GM13976 (cell line): ENCODE results near the gene SASH1.

Source experiments
- DNase-seq: peaks from one replicate; pipeline ENCODE4 v3.0.0; 2012; ENCODE audit warnings: low spot score
- in situ Hi-C: fragments of 300-500 bp; cut with MboI; formaldehyde crosslinking; loops from one replicate; pipeline ENCODE4 v1.12.0; 2022; ENCODE audit warnings: low sequenced_read_pairs, mixed read lengths, inconsistent platforms; ENCODE audit not compliant: unreplicated experiment
- TF ChIP-seq, protein P1 (sequence below): IDR thresholded peaks from 2 replicates; pipeline ENCODE4 v1.5.1; 2012; ENCODE audit warnings: borderline replicate concordance, mild to moderate bottlenecking; ENCODE audit not compliant: insufficient read depth; ENCODE audit errors: extremely low read depth, missing control alignments, control extremely low read depth

The SASH1 gene

DNA sequence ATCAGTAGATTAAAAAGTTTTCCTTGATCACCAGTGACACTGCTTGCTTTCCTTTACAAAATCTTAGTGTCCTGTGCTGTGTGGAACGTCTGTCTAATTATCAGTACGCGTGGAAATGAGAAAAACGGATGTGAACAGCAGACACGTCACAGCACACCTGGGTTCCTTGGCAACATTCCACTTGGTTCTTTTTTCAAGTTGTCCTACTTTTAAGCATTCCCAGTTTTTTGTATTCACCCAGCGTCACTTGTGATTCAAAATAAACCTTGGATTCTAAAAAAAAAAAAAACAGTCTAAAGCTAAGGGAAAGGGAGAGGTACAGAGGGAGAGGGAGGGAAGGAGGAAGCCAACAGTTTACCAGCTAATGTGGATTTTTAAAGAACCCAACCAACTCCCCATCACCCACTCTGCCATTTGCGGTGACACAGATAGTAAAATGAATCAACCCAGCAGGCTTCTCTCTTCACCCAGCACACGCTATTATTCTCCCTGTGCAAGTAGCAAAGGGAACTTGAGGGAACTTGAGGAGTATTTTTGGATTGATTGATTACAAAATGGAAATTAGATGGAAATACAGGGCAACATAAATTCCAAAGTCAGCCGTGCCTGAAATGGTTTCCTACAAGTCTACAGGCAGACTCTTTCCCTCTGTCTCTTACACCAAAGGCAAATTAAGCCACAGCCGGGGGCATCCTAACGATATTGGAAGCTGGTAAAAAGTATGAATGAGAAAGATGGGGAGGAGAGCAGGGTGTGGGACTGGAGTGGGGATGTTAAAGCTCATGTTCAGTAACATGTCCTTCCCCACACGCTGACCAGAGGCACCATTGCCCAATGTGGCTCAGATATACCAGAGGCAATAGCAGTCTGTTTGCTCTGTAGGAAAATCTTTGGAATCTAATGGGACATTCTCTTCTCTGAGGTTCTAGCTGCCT, 129.8 kb downstream of the SASH1 start:
- TF ChIP-seq, protein P1, sequence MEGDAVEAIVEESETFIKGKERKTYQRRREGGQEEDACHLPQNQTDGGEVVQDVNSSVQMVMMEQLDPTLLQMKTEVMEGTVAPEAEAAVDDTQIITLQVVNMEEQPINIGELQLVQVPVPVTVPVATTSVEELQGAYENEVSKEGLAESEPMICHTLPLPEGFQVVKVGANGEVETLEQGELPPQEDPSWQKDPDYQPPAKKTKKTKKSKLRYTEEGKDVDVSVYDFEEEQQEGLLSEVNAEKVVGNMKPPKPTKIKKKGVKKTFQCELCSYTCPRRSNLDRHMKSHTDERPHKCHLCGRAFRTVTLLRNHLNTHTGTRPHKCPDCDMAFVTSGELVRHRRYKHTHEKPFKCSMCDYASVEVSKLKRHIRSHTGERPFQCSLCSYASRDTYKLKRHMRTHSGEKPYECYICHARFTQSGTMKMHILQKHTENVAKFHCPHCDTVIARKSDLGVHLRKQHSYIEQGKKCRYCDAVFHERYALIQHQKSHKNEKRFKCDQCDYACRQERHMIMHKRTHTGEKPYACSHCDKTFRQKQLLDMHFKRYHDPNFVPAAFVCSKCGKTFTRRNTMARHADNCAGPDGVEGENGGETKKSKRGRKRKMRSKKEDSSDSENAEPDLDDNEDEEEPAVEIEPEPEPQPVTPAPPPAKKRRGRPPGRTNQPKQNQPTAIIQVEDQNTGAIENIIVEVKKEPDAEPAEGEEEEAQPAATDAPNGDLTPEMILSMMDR = no peak
- in situ Hi-C loops = loop anchor here (25.0 kb wide), 2 partner anchors 285 to 960 kb away; partner anchors contain the start of gene SAMD5
- no peak for DNase-seq

DNA sequence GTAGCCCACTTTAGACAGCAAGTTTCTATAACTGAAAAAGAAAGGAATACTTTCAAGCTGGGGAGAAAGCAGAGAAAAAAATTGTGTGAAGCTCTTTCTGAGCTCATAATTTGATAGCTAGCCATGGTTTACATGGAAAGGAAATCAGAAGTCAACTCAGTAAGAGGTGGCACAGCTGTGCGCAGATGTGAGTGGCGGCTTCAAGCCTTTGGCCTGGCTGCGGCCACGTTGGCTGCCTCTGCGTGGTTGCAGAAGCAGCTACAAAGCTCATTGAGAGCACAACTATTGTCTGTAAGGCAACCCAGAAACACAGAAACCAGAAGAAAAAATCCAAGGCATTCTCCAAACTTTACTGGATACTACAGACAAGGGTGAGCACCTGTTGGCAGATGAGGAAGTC, 136.9 kb downstream of the SASH1 start:
- DNase-seq = no peak
- TF ChIP-seq, protein P1 = no peak
- in situ Hi-C loops = no loop called here

DNA sequence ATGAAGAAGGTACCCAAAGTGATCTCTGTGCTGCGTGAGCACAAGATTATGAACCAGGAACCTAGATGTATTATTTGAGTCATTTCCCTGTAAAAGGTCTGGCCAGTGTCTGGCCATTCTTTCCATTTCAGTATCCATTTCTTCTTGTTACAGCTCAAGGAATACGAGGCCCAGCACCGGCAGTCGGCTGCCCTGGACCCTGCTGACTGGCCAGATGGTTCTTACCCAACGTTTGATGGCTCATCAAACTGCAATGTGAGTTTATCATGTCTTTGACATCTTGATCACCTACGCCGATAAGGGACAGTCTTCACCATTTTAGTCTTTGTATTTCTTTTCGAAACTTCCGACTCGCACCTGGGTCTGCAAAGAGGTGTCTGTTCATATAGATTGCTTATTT, 144.8 kb downstream of the SASH1 start:
- in situ Hi-C loops = no loop called here
- DNase-seq = no peak
- TF ChIP-seq, protein P1 = no peak

DNA sequence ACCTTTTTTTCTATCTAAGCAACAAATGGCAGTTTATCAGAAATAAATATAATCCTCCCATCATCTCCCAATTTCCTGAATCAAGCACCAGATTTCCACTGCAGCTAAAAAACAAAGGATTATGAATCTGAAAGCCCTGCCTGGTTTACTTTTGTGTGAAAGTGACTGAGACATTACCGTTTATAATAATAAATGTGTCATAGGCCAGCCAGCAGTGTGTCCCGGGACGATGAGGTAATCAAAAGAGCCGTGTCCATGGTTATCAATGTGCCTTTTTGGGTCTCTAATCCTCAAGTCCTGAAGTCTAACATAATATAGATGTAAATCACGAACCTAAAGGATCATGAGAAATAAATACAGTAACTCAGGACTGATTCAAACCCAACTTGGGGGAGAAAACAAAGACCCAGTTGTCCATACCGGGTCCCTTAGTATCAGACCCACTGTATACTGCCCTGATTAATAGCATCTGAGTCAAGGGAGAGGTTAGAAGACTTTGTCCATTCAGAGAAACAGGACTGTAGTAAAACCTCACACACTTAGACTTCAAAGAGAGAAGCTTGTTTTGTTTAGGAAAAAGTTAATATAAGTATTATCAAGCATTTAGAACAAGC, 149.1 kb downstream of the SASH1 start:
- no peak for DNase-seq
- in situ Hi-C loops = no loop called here
- TF ChIP-seq, protein P1 = no peak

DNA sequence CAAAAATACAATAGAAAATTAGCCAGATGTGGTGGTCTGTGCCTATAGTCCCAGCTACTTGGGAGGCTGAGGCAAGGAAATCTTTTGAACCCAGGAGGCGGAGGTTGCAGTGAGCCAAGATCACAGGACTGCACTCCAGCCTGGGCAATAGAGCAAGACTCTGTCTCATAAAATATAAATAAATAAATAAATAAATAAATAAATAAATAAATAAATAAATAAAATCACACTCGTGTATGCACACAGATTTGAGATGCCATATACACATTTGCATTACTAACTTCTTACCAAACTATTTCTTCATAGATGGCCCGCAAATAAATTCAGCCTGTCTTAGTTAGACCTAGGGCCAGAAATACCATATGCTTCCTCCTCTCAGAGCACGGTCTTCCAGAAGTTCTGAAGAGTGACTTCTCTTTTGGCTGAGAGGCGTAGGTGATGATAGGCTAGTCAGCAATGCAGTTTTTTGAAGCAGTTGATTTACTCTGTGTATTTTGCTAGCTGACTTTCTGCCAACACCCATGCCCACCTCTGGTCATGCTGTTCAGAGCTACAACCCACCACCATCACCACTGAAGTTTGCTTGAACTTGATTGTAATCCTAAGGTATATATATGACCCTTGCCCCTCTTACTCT, 150.1 kb downstream of the SASH1 start:
- TF ChIP-seq, protein P1 = no peak
- no peak for DNase-seq
- in situ Hi-C loops = no loop called here

DNA sequence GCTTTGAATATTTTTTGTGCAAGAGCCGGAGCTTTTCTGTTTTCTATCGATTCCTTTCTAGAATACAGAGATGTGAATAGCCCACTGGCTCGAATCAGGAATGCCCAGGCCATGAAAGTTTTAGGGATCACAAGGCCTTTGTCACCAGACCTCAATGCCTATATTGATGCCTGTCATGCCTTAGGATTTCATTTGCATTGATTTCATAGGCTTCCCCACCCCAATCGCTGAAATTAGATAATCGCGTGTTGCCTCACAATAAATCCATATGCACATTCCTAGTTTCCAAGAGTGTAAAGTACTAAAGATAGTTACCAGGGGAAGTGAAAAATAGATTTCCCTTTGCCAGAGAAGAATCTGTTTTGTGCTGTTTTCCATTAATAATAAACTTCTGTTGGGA, 150.8 kb downstream of the SASH1 start:
- in situ Hi-C loops = no loop called here
- DNase-seq = no peak
- TF ChIP-seq, protein P1 = no peak
